22Rv1 (cell line): ENCODE results near the gene LGALS4.

Experiments
- ZFX ChIP-seq: fragments of 450-650 bp; IDR thresholded peaks from 2 replicates; pipeline ENCODE4 v1.6.1; 2017; ENCODE audit warnings: antibody characterized with exemption, borderline replicate concordance
- TF ChIP-seq, protein P1 (sequence below): fragments of 450-650 bp; IDR thresholded peaks from 2 replicates; pipeline ENCODE4 v1.5.1; 2017; ENCODE audit warnings: mild to moderate bottlenecking

DNA sequence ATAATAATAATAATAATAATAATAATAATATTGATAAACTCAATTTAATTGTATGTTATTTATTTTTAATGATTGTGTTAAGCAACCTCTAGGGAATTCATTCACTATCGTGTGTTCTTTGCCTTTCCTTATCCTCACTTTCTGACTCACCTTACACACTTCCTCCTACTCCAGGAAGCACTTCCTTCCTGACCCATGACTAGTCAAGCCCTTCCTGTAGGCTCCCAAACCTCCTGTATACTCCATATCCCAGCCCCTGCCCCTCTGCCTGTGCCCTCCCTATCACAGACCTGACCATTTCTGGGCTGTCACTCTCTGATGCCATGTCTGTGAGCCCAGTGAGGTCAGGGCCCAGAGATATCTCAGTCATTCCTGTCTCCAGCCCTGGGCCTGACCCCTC lies 7.6 kb downstream of the LGALS4 start:
- TF ChIP-seq, protein P1, sequence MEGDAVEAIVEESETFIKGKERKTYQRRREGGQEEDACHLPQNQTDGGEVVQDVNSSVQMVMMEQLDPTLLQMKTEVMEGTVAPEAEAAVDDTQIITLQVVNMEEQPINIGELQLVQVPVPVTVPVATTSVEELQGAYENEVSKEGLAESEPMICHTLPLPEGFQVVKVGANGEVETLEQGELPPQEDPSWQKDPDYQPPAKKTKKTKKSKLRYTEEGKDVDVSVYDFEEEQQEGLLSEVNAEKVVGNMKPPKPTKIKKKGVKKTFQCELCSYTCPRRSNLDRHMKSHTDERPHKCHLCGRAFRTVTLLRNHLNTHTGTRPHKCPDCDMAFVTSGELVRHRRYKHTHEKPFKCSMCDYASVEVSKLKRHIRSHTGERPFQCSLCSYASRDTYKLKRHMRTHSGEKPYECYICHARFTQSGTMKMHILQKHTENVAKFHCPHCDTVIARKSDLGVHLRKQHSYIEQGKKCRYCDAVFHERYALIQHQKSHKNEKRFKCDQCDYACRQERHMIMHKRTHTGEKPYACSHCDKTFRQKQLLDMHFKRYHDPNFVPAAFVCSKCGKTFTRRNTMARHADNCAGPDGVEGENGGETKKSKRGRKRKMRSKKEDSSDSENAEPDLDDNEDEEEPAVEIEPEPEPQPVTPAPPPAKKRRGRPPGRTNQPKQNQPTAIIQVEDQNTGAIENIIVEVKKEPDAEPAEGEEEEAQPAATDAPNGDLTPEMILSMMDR: no peak
- no peak for TF ChIP-seq ZFX
